Trophoblast cell (in vitro differentiated cells and primary cell): Measurements from ENCODE around the gene PCDHB3. TPM values are rescaled to one million over a fixed set of nuclear protein-coding genes. Genes with fewer than 3 reads are reported as not detected.

ENCODE experiments used
- DNase-seq, 2 donors: peaks; one replicate each; pipeline ENCODE4 v3.0.0-alpha.2; 2016
- H2AFZ ChIP-seq: 2 replicates; pipeline ENCODE4 v1.6.1; 2013; ENCODE audit warnings: low read length, moderate library complexity, mild to moderate bottlenecking; ENCODE audit not compliant: insufficient read depth, poor library complexity
- H2AK5ac ChIP-seq: 2 replicates; pipeline ENCODE4 v1.6.1; 2013; ENCODE audit warnings: mild to moderate bottlenecking, low read length
- H2BK120ac ChIP-seq: 2 replicates; pipeline ENCODE4 v1.6.1; 2013; ENCODE audit warnings: low read length, mild to moderate bottlenecking, moderate library complexity; ENCODE audit not compliant: insufficient read depth, poor library complexity
- H2BK12ac ChIP-seq: 2 replicates; pipeline ENCODE4 v1.6.1; 2013; ENCODE audit warnings: mild to moderate bottlenecking, low read length, moderate library complexity
- H2BK5ac ChIP-seq: 2 replicates; pipeline ENCODE4 v1.6.1; 2013; ENCODE audit warnings: low read length, low read depth, moderate library complexity, mild to moderate bottlenecking; ENCODE audit not compliant: poor library complexity
- H3K14ac ChIP-seq: 2 replicates; pipeline ENCODE4 v1.6.1; 2013; ENCODE audit warnings: mild to moderate bottlenecking, low read length
- H3K18ac ChIP-seq: 2 replicates; pipeline ENCODE4 v1.6.1; 2013; ENCODE audit warnings: mild to moderate bottlenecking, low read length
- H3K23ac ChIP-seq: 2 replicates; pipeline ENCODE4 v1.6.1; 2013; ENCODE audit warnings: low read length
- H3K27ac ChIP-seq: 2 replicates; pipeline ENCODE4 v1.5.1; 2013; ENCODE audit warnings: low read depth, mild to moderate bottlenecking, inconsistent platforms, low read length, moderate library complexity
- H3K27me3 ChIP-seq: 2 replicates; pipeline ENCODE4 v1.6.1; 2013; ENCODE audit warnings: inconsistent platforms, mild to moderate bottlenecking, low read length, moderate library complexity; ENCODE audit not compliant: insufficient read depth
- H3K36me3 ChIP-seq, 2 experiments: 1 replicate in 1 of 2; 2 replicates in 1 of 2; pipeline ENCODE4 v1.6.1; 2013; ENCODE audit warnings: low read length in 2 of 2, mild to moderate bottlenecking in 2 of 2, moderate library complexity in 1 of 2; ENCODE audit not compliant: insufficient read depth in 2 of 2, control insufficient read depth in 1 of 2
- H3K4ac ChIP-seq: 2 replicates; pipeline ENCODE4 v1.6.1; 2013; ENCODE audit warnings: low read depth, mild to moderate bottlenecking, low read length, moderate library complexity
- H3K4me1 ChIP-seq, 2 experiments: 1 replicate in 1 of 2; 2 replicates in 1 of 2; pipeline ENCODE4 v1.6.1; 2013; ENCODE audit warnings: low read length in 2 of 2, mild to moderate bottlenecking in 2 of 2, moderate library complexity in 1 of 2; ENCODE audit not compliant: insufficient read depth in 2 of 2, control insufficient read depth in 1 of 2
- H3K4me2 ChIP-seq: 2 replicates; pipeline ENCODE4 v1.6.1; 2013; ENCODE audit warnings: inconsistent platforms, mild to moderate bottlenecking, low read length, moderate library complexity
- H3K4me3 ChIP-seq: 2 replicates; pipeline ENCODE4 v1.5.1; 2013; ENCODE audit warnings: mild to moderate bottlenecking, low read depth, low read length, inconsistent platforms
- H3K79me1 ChIP-seq: one replicate; pipeline ENCODE4 v1.6.1; 2013; ENCODE audit warnings: low read length
- H3K79me2 ChIP-seq: 2 replicates; pipeline ENCODE4 v1.6.1; 2013; ENCODE audit warnings: low read length, mild to moderate bottlenecking; ENCODE audit not compliant: control insufficient read depth, insufficient read depth, poor library complexity
- H3K9ac ChIP-seq: 2 replicates; pipeline ENCODE4 v1.6.1; 2013; ENCODE audit warnings: mild to moderate bottlenecking, low read length
- H3K9me3 ChIP-seq: 2 replicates; pipeline ENCODE4 v1.6.1; 2013; ENCODE audit warnings: low read depth, mild to moderate bottlenecking, control low read depth, inconsistent platforms, low read length; ENCODE audit not compliant: insufficient read depth
- H4K12ac ChIP-seq: 2 replicates; pipeline ENCODE4 v1.6.1; 2013; ENCODE audit warnings: low read depth, mild to moderate bottlenecking, low read length, moderate library complexity
- H4K8ac ChIP-seq: 2 replicates; pipeline ENCODE4 v1.6.1; 2013; ENCODE audit warnings: low read depth, mild to moderate bottlenecking, low read length, moderate library complexity
- H4K91ac ChIP-seq: one replicate; pipeline ENCODE4 v1.6.1; 2013; ENCODE audit warnings: low read depth, mild to moderate bottlenecking, low read length, moderate library complexity
- WGBS: extraction: QIAGEN DNeasy Blood & Tissue Kit; methylation state at CpG from one replicate; pipeline ENCODE4 v1.1.7; 2013; ENCODE audit warnings: missing lambda C conversion rate; ENCODE audit not compliant: insufficient read length, insufficient coverage; ENCODE audit errors: extremely low coverage; 5-methylcytosine and 5-hydroxymethylcytosine counted together
- polyA plus RNA-seq: library from polyadenylated mRNA; stranded (reverse); fragments of 200-250 nt; gene quantifications from 2 replicates; pipeline ENCODE4 v1.2.3, GENCODE V29; 2013

PCDHB3 gene
- polyA plus RNA-seq, result 0.87 and 1.1 TPM in 2 replicates

- Histone ChIP-seq H3K27me3 (no peaks in the 10 kb centered on the region), H4K8ac (no peak within 1 kb of the TSS), H2BK120ac (no peak within 1 kb of the TSS), H3K9ac (no peak within 1 kb of the TSS), H2AK5ac (no peak within 1 kb of the TSS), H4K12ac (no peak within 1 kb of the TSS), H3K36me3 (peaks cover 12% of the 10 kb centered on the region in 2 experiments), H3K4ac (no peak within 1 kb of the TSS), H3K14ac (no peak within 1 kb of the TSS), H2BK12ac (no peak within 1 kb of the TSS), H2AFZ (no peak within 1 kb of the TSS), H3K4me2 (no peak within 1 kb of the TSS), H3K79me1 (no peaks in the 10 kb centered on the region), H3K23ac (no peak within 1 kb of the TSS), H3K9me3 (peaks cover 7% of the 10 kb centered on the region), H3K79me2 (no peaks in the 10 kb centered on the region), H3K4me3 (no peak within 1 kb of the TSS), H4K91ac (no peak within 1 kb of the TSS), H3K27ac (no peak within 1 kb of the TSS), H2BK5ac (no peak within 1 kb of the TSS), H3K4me1 (peaks cover 0 to 2% of the 10 kb centered on the region in 2 experiments), H3K18ac (no peak within 1 kb of the TSS)
- WGBS, result no CpG with 5 or more reads among the region's 19 CpGs
- DNase-seq, result no peak
These were observed at the start of gene PCDHB3 for GRCh38 chr5:141100243-141100805. Gene PCDHB3, plus strand, starts transcription at chr5:141100473. Its CDS starts 177 bp downstream, at chr5:141100650.

- H3K14ac ChIP-seq, result no peak within 1 kb of the TSS
- no peak within 1 kb of the TSS for H2AK5ac ChIP-seq
- H3K27me3 ChIP-seq, result peaks cover 3% of the 10 kb centered on the region
- no peaks in the 10 kb centered on the region for H3K79me1 ChIP-seq
- DNase-seq, result no peak
- H3K79me2 ChIP-seq, result no peaks in the 10 kb centered on the region
- H3K4me1 ChIP-seq, result peaks cover 2 to 3% of the 10 kb centered on the region in 2 experiments
- no CpG with 5 or more reads among the region's 20 CpGs for WGBS
- peak within 1 kb of the TSS; percentile 66 for H2AFZ ChIP-seq
- no peak within 1 kb of the TSS for H3K4ac ChIP-seq
- peak within 1 kb of the TSS; percentile 70 for H3K4me3 ChIP-seq
- H3K36me3 ChIP-seq, result no peaks in the 10 kb centered on the region
- H3K23ac ChIP-seq, result no peak within 1 kb of the TSS
- H3K18ac ChIP-seq, result no peak within 1 kb of the TSS
- H2BK120ac ChIP-seq, result no peak within 1 kb of the TSS
- H4K8ac ChIP-seq, result no peak within 1 kb of the TSS
- H3K9me3 ChIP-seq, result peaks cover 3% of the 10 kb centered on the region
- H2BK12ac ChIP-seq, result no peak within 1 kb of the TSS
- peak within 1 kb of the TSS; percentile 88 for H3K4me2 ChIP-seq
- H3K27ac ChIP-seq, result no peak within 1 kb of the TSS
- no peak within 1 kb of the TSS for H4K12ac ChIP-seq
- H2BK5ac ChIP-seq, result no peak within 1 kb of the TSS
- H4K91ac ChIP-seq, result no peak within 1 kb of the TSS
- no peak within 1 kb of the TSS for H3K9ac ChIP-seq
These were observed 49.4 kb upstream of the PCDHB3 start, which contains the start of gene PCDHB1 for GRCh38 chr5:141050622-141051520. Gene PCDHB1, plus strand, starts transcription at chr5:141051374. Its CDS starts 97 bp downstream, at chr5:141051471.

- Histone ChIP-seq H3K9me3 (peaks cover 3% of the 10 kb centered on the region), H4K91ac (no peak overlapping the region)
- WGBS, result no CpG with 5 or more reads among the region's 19 CpGs
These were observed 48.8 kb upstream of the PCDHB3 start for GRCh38 chr5:141051521-141051866.

GRCh38 chr5:141077826-141078225 is 22.4 kb upstream of the PCDHB3 start:
- Histone ChIP-seq H2BK5ac (no peak overlapping the region), H2BK12ac (no peak overlapping the region), H3K27me3 (no peaks in the 10 kb centered on the region), H3K23ac (no peak overlapping the region), H4K8ac (no peak overlapping the region), H3K4ac (no peak overlapping the region), H4K12ac (no peak overlapping the region), H3K9me3 (no peaks in the 10 kb centered on the region), H2AFZ (no peak overlapping the region), H3K4me1 (no peaks in the 10 kb centered on the region), H3K4me3 (no peak overlapping the region), H3K79me1 (no peaks in the 10 kb centered on the region), H3K14ac (no peak overlapping the region), H3K27ac (no peak overlapping the region), H4K91ac (no peak overlapping the region), H3K36me3 (no peaks in the 10 kb centered on the region), H2BK120ac (no peak overlapping the region), H2AK5ac (no peak overlapping the region), H3K18ac (no peak overlapping the region), H3K79me2 (no peaks in the 10 kb centered on the region), H3K9ac (no peak overlapping the region), H3K4me2 (no peak overlapping the region)
- whole genome bisulfite sequencing, result no CpG with 5 or more reads among the region's 17 CpGs
- no peak for DNase-seq

More at GRCh38 chr5:141051521-141051866, 48.8 kb upstream of the PCDHB3 start:
- no peak overlapping the region for H3K27ac ChIP-seq
- H3K9ac ChIP-seq, result no peak overlapping the region
- H3K14ac ChIP-seq, result no peak overlapping the region
- no peak overlapping the region for H3K4ac ChIP-seq
- no peak overlapping the region for H3K23ac ChIP-seq
- H3K79me2 ChIP-seq, result no peaks in the 10 kb centered on the region
- no peak overlapping the region for H4K12ac ChIP-seq
- H2AFZ ChIP-seq, result peak overlapping the region; percentile 66
- peaks cover 2 to 3% of the 10 kb centered on the region in 2 experiments for H3K4me1 ChIP-seq
- no peak overlapping the region for H2BK12ac ChIP-seq
- H3K18ac ChIP-seq, result no peak overlapping the region
- peak overlapping the region; percentile 70 for H3K4me3 ChIP-seq
- H3K27me3 ChIP-seq, result peaks cover 3% of the 10 kb centered on the region
- peak overlapping the region; percentile 88 for H3K4me2 ChIP-seq
- H2BK120ac ChIP-seq, result no peak overlapping the region
- no peaks in the 10 kb centered on the region for H3K36me3 ChIP-seq
- no peak for DNase-seq
- no peaks in the 10 kb centered on the region for H3K79me1 ChIP-seq
- H2AK5ac ChIP-seq, result no peak overlapping the region
- no peak overlapping the region for H4K8ac ChIP-seq
- H2BK5ac ChIP-seq, result no peak overlapping the region
